GM03348 (cell line): ENCODE data around the gene MRPL42.
"Not testable (repeated sequence)": the region's sequence is repeated elsewhere in the genome, so short reads cannot be mapped to it uniquely, and the experiment has no call there.

ENCODE experiments used
- DNase-seq: peaks from one replicate; pipeline ENCODE4 v3.0.0; 2012; ENCODE audit warnings: low spot score

MRPL42 gene

DNA sequence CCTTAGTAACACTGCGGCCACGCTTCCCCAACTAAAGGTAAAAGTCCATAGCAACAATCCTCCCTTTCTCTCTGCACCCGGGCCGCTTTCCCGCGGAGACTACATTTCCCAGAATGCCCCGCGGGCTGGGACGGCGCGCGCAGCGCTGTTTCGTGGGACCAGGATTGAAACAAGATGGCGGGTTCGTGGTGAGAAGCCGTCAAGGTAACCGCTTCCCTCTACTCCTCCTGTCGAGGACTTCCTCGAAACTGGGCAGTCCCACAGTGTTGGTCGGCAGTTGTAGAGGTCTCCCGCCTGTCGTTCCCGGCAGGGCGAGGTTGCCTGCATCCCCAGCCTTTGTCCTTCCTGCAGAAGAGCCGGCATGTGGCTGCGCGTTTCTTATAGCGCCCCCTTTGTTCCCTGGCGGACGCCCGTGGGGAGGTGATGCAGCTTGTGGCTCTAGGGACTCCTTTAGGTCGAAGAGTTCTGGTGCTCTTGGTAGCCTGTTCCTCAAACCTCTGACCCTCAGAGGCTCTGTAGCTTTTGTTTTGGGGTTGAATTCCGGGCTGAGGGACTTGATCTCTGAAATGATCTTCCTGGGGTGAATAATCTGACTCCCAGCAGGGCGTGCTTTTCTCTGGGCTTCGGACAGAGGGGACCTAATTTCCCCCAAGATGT lies at the start of gene MRPL42:
Gene MRPL42 (plus strand): TSS at position 164 of the 657 bp plus-strand sequence. CDS start 1,772 bp downstream, outside the sequence.
- peak; percentile 91 for DNase-seq

- DNase-seq: no peak
Observed at GRCh38 chr12:93417967-93418480, 49.3 kb upstream of the MRPL42 start.

GRCh38 chr12:93419388-93420034 lies 47.8 kb upstream of the MRPL42 start:
- peak; percentile 61 for DNase-seq

DNA sequence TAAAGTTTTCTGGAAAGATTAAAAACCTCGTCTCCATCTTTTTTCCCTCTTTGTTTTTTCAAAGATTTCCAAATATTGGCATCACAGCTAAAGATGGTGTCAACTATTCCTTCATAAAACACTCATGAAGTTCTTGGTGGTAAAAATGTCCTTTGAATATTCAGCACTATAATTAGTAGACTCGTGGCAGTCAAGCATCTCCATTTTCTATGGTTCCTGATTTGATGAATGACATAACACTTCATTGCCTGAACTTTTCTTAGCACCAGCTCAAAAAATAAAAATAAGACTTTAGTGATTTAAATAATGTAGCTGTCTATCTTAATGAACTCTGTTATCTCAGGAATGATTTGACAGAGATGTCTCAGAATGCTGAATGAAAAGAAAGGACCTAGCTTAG lies 45.3 kb upstream of the MRPL42 start:
- DNase-seq: no peak

GRCh38 chr12:93425736-93426411 lies 41.4 kb upstream of the MRPL42 start:
- DNase-seq: no peak

- DNase-seq: no peak
Observed at GRCh38 chr12:93426412-93426805, 40.9 kb upstream of the MRPL42 start.

- DNase-seq: peak; percentile 52
Observed at GRCh38 chr12:93427779-93428564, 39.3 kb upstream of the MRPL42 start.

GRCh38 chr12:93429448-93429847 lies 37.9 kb upstream of the MRPL42 start:
- DNase-seq: no peak

DNA sequence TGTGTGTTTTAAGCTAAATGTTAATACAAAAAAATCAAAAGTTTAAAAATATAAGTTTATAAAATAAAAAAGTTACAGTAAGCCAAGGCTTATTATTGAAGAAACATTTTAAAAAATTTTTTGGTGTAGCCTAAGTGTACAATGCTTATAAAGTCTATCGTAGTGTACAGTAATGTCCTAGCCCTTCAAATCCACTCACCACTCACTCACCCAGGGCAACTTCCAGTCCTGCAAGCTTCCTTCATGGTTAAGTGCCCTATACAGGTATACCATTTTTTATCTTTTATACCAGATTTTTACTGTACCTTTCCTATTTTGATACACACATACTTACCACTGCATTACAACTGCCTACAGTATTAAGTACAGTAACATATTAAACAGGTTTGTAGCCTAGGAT lies 37.5 kb upstream of the MRPL42 start:
- DNase-seq: no peak

DNA sequence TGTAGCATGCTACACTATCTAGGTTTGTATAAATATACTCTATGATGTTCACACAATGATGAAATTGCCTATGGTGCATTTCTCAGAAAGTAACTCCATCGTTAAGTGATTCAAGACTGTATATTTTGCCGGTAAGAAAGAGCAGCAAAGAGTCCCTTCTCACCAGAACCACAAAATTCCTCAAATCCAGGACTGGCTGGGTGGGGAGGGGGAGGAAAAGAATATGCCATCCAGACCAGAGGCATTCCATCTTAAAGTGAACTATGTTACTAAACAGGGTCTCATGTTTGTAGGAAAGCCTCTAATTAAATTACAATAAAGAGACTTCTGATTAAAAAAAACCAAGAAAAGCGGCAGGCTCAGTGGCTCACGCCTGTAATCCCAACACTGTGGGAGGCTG lies 37.0 kb upstream of the MRPL42 start:
- no peak for DNase-seq

DNA sequence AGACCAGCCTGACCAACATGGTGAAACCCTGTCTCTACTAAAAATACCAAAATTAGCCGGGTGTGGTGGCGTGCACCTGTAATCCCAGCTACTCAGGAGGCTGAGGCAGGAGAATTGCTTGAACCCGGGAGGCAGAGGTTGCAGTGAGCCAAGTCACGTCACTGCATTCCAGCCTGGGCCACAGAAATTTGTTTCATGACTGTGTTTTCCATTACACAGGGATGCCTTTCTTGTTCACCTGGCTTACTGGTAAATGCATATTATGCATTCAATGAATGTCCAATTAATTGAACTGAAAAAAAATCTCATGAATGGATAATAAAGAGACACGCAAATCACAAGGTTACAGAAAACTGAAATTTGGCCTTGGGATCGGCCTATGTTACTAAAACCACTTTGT lies 35.3 kb upstream of the MRPL42 start:
- DNase-seq: not testable (repeated sequence)

- no peak for DNase-seq
Observed at GRCh38 chr12:93434256-93434865, 33.0 kb upstream of the MRPL42 start.

GRCh38 chr12:93438266-93439050 lies 28.9 kb upstream of the MRPL42 start:
- no peak for DNase-seq

- DNase-seq: no peak
Observed at GRCh38 chr12:93440043-93440835, 27.1 kb upstream of the MRPL42 start.

- peak; percentile 71 for DNase-seq
Observed at GRCh38 chr12:93441081-93441616, 26.2 kb upstream of the MRPL42 start.

GRCh38 chr12:93441617-93442410 lies 25.5 kb upstream of the MRPL42 start, which contains the start of gene UBE2N:
Gene UBE2N (minus strand): TSS chr12:93441947. CDS start chr12:93441884, 63 bp downstream.
- DNase-seq: peak; percentile 96

DNA sequence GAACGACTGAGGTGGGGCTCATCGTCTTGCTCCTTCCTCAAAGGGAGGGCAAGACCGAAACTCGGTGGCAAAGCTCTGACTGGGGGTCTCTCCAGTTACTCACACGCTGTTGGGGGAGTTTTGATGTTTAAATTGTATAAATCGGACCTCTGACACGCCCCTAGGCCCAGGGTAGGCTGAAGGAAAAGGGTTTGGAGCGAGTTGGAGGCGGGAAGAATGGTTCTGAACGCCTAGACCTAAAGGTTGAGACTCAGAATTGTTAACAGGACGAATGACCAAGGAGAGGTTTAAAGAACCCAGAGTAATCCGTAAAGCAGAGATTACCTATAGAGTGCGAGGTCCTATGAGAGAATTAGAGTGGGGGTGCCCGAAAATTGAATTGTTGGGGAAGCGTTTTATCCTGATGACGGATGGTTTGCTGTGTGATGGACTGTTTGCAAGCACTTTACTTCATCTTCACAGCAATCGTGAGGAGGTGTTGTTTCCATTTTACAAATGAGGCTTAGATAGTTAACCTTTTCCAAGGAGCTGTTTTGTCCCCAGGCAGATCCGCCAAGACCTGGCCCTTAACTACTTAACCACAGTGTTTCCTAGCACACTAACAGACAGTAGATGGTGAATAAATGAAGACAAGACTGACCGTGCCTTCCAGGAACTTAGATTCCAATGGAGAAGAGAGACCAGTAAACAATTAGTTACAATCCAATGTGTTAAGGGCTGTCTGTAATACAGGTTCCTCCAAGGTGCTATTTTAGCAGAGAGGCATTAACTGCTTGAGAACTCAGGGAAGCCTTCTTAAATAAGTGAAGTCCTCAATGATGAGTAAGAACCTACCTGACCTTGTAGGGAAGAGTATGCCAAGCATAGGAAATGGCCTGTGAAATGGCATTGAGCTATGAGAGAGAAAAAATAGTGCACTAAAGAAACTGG lies 24.6 kb upstream of the MRPL42 start:
- DNase-seq: no peak

GRCh38 chr12:93443576-93443975 lies 23.7 kb upstream of the MRPL42 start:
- DNase-seq: no peak
